Thyroid gland (tissue), 4 donors: ENCODE results near the gene PEX5.

Source experiments
- POLR2A ChIP-seq, 2 donors: fragments of 450-650 bp; IDR thresholded peaks; one replicate each; pipeline ENCODE4 v1.6.1; 2017; ENCODE audit warnings: antibody characterized with exemption in 2 of 2, mild to moderate bottlenecking in 2 of 2, moderate library complexity in 1 of 2
- TF ChIP-seq, protein P1 (sequence below), 6 experiments: fragments of 200-600 bp in 3 of 6; fragments of 450-650 bp in 3 of 6; sonication (generic) in 3 of 6; IDR thresholded peaks; one replicate each; pipeline ENCODE4 v1.5.1; 2016 to 2019; ENCODE audit warnings: antibody characterized with exemption in 6 of 6, mild to moderate bottlenecking in 2 of 6, inconsistent platforms in 1 of 6, moderate library complexity in 1 of 6

DNA sequence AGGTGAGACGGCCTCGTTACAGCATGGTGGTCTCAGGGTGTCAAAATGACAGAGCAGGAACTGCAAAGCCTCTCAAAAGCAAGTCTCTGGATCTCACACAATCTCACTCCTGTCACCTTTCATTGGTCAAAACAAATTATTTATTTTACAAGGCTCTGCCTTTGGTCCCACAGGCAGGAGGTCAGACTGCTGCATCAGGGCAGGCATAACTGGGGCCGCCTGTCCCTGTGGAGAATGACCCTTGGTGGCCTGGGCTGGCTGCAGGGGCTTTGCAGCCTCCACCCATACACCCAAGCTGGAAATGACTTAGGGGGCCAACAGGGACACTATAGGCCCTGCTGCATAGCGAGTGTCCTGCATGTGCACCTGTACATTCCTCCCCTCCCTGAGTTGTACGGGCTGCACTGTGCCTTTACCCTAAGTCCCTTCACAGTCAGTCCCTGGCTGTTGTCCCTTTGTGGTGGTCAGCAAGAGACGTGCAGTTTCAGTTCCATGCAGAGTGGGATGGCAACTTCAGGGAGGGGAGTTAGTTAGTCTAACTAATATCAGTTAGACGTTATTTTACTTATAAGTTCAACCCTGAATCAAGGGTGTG, 28.1 kb downstream of the PEX5 start:
- TF ChIP-seq, protein P1, sequence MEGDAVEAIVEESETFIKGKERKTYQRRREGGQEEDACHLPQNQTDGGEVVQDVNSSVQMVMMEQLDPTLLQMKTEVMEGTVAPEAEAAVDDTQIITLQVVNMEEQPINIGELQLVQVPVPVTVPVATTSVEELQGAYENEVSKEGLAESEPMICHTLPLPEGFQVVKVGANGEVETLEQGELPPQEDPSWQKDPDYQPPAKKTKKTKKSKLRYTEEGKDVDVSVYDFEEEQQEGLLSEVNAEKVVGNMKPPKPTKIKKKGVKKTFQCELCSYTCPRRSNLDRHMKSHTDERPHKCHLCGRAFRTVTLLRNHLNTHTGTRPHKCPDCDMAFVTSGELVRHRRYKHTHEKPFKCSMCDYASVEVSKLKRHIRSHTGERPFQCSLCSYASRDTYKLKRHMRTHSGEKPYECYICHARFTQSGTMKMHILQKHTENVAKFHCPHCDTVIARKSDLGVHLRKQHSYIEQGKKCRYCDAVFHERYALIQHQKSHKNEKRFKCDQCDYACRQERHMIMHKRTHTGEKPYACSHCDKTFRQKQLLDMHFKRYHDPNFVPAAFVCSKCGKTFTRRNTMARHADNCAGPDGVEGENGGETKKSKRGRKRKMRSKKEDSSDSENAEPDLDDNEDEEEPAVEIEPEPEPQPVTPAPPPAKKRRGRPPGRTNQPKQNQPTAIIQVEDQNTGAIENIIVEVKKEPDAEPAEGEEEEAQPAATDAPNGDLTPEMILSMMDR (IDR thresholded peaks at IDR 0.05): no peak
- TF ChIP-seq POLR2A (IDR thresholded peaks at IDR 0.05): no peak
